ENCODE measurements around the gene ZC2HC1B.

ZC2HC1B gene

GRCh38 chr6:143894655-143895054 lies 30.4 kb downstream of the ZC2HC1B start:
- Histone ChIP-seq H3K9me2 (replicated peaks; ENCODE audit: control insufficient read depth, low read length) (no peaks in the 10 kb centered on the region), H3K27me3 (ENCODE audit: control insufficient read depth, low read length) (no peaks in the 10 kb centered on the region), H3K27ac (ENCODE audit: low read depth, low read length) (no peak overlapping the region), H3F3A (ENCODE audit: control insufficient read depth, insufficient read depth) (no peaks in the 10 kb centered on the region), H3K79me2 (ENCODE audit: control insufficient read depth, low read length) (no peaks in the 10 kb centered on the region), H3K4me1 (ENCODE audit: control insufficient read depth, low read length) (no peaks in the 10 kb centered on the region), H3K36me3 (ENCODE audit: control insufficient read depth, low read length) (no peaks in the 10 kb centered on the region), H3K9me3 (ENCODE audit: control insufficient read depth, insufficient read depth, low read length) (no peaks in the 10 kb centered on the region), H3K4me2 (ENCODE audit: low read length) (no peak overlapping the region), H3K4me3 (ENCODE audit: low read length) (no peak overlapping the region), H4K20me1 (ENCODE audit: control insufficient read depth, insufficient read depth, low read depth, low read length) (no peaks in the 10 kb centered on the region)
- TF ChIP-seq, protein P1, sequence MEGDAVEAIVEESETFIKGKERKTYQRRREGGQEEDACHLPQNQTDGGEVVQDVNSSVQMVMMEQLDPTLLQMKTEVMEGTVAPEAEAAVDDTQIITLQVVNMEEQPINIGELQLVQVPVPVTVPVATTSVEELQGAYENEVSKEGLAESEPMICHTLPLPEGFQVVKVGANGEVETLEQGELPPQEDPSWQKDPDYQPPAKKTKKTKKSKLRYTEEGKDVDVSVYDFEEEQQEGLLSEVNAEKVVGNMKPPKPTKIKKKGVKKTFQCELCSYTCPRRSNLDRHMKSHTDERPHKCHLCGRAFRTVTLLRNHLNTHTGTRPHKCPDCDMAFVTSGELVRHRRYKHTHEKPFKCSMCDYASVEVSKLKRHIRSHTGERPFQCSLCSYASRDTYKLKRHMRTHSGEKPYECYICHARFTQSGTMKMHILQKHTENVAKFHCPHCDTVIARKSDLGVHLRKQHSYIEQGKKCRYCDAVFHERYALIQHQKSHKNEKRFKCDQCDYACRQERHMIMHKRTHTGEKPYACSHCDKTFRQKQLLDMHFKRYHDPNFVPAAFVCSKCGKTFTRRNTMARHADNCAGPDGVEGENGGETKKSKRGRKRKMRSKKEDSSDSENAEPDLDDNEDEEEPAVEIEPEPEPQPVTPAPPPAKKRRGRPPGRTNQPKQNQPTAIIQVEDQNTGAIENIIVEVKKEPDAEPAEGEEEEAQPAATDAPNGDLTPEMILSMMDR (IDR thresholded peaks at IDR 0.05; ENCODE audit: low read depth, low read length, poor library complexity, severe bottlenecking): no peak
- no peak for TF ChIP-seq EZH2phosphoT487 (IDR thresholded peaks at IDR 0.05; ENCODE audit: borderline replicate concordance, low read length)

GRCh38 chr6:143896126-143896860 lies 32.0 kb downstream of the ZC2HC1B start:
- Histone ChIP-seq H3K9me3 (ENCODE audit: control insufficient read depth, insufficient read depth, low read length) (no peaks in the 10 kb centered on the region), H3K36me3 (ENCODE audit: control insufficient read depth, low read length) (no peaks in the 10 kb centered on the region), H3K27me3 (ENCODE audit: control insufficient read depth, low read length) (no peaks in the 10 kb centered on the region), H3K4me2 (ENCODE audit: low read length) (no peak overlapping the region), H3K4me1 (ENCODE audit: control insufficient read depth, low read length) (no peaks in the 10 kb centered on the region), H3K9me2 (replicated peaks; ENCODE audit: control insufficient read depth, low read length) (no peaks in the 10 kb centered on the region), H4K20me1 (ENCODE audit: control insufficient read depth, insufficient read depth, low read depth, low read length) (no peaks in the 10 kb centered on the region), H3K4me3 (ENCODE audit: low read length) (no peak overlapping the region), H3K27ac (ENCODE audit: low read depth, low read length) (no peak overlapping the region), H3K79me2 (ENCODE audit: control insufficient read depth, low read length) (no peaks in the 10 kb centered on the region), H3F3A (ENCODE audit: control insufficient read depth, insufficient read depth) (no peaks in the 10 kb centered on the region)
- TF ChIP-seq, protein P1 (IDR thresholded peaks at IDR 0.05; ENCODE audit: low read depth, low read length, poor library complexity, severe bottlenecking): no peak
- no peak for TF ChIP-seq EZH2phosphoT487 (IDR thresholded peaks at IDR 0.05; ENCODE audit: borderline replicate concordance, low read length)

GRCh38 chr6:143900358-143900757 lies 36.1 kb downstream of the ZC2HC1B start:
- H3K36me3 ChIP-seq (ENCODE audit: control insufficient read depth, low read length): no peaks in the 10 kb centered on the region
- no peaks in the 10 kb centered on the region for H3K79me2 ChIP-seq (ENCODE audit: control insufficient read depth, low read length)
- H3K4me3 ChIP-seq (ENCODE audit: low read length): no peak overlapping the region
- no peaks in the 10 kb centered on the region for H3K9me3 ChIP-seq (ENCODE audit: control insufficient read depth, insufficient read depth, low read length)
- H4K20me1 ChIP-seq (ENCODE audit: control insufficient read depth, insufficient read depth, low read depth, low read length): no peaks in the 10 kb centered on the region
- no peaks in the 10 kb centered on the region for H3K27me3 ChIP-seq (ENCODE audit: control insufficient read depth, low read length)
- no peak overlapping the region for H3K27ac ChIP-seq (ENCODE audit: low read depth, low read length)
- H3K4me2 ChIP-seq (ENCODE audit: low read length): no peak overlapping the region
- H3K4me1 ChIP-seq (ENCODE audit: control insufficient read depth, low read length): no peaks in the 10 kb centered on the region
- H3K9me2 ChIP-seq (replicated peaks; ENCODE audit: control insufficient read depth, low read length): no peaks in the 10 kb centered on the region
- TF ChIP-seq, protein P1 (IDR thresholded peaks at IDR 0.05; ENCODE audit: low read depth, low read length, poor library complexity, severe bottlenecking): no peak
- no peak for TF ChIP-seq EZH2phosphoT487 (IDR thresholded peaks at IDR 0.05; ENCODE audit: borderline replicate concordance, low read length)
- H3F3A ChIP-seq (ENCODE audit: control insufficient read depth, insufficient read depth): no peaks in the 10 kb centered on the region

Measured in DOHH2 (cell line).